Esophagus muscularis mucosa (tissue), 4 donors: ENCODE measurements around the gene OTOS. TPM values are rescaled to one million over a fixed set of nuclear protein-coding genes. Genes with fewer than 3 reads are reported as not detected.

Experiments
- DNase-seq: peaks from one replicate; pipeline ENCODE4 v3.0.0-alpha.2; 2017; ENCODE audit errors: extremely low spot score
- H3K27ac ChIP-seq, 4 donors: fragments of 200-600 bp; sonication (generic); replicated peaks in 1 of 4; 1 replicate in 3 of 4; 2 replicates in 1 of 4; pipeline ENCODE4 v1.5.1; 2016 to 2019; ENCODE audit warnings: mild to moderate bottlenecking in 1 of 4
- H3K27me3 ChIP-seq, 4 donors: fragments of 200-600 bp; sonication (generic); one replicate each; pipeline versions ENCODE4 v1.5.1 to v1.6.0; 2016 to 2019
- H3K36me3 ChIP-seq, 4 donors: fragments of 200-600 bp; sonication (generic); one replicate each; pipeline ENCODE4 v1.5.1; 2016 to 2019
- H3K4me1 ChIP-seq, 4 donors: fragments of 200-600 bp; sonication (generic); one replicate each; pipeline ENCODE4 v1.5.1; 2016 to 2019
- H3K4me3 ChIP-seq, 4 donors: fragments of 200-600 bp; sonication (generic); 1 replicate in 2 of 4; 2 replicates in 2 of 4; pipeline ENCODE4 v1.5.1; 2016 to 2019; ENCODE audit warnings: mild to moderate bottlenecking in 4 of 4, moderate library complexity in 1 of 4
- H3K9me3 ChIP-seq, 4 donors: fragments of 200-600 bp; sonication (generic); 1 replicate in 3 of 4; 2 replicates in 1 of 4; pipeline ENCODE4 v1.5.1; 2016 to 2019
- CTCF ChIP-seq, 3 experiments: fragments of 200-600 bp in 2 of 3; fragments of 450-650 bp in 1 of 3; sonication (generic) in 2 of 3; IDR thresholded peaks; one replicate each; pipeline ENCODE4 v1.5.1; 2017 to 2019; ENCODE audit warnings: antibody characterized with exemption in 3 of 3, mild to moderate bottlenecking in 2 of 3, moderate library complexity in 1 of 3
- EP300 ChIP-seq: sonication (generic); formaldehyde crosslinking; IDR thresholded peaks from one replicate; pipeline ENCODE4 v1.6.1; 2017; ENCODE audit warnings: antibody characterized with exemption
- POLR2A ChIP-seq: fragments of 450-650 bp; IDR thresholded peaks from one replicate; pipeline ENCODE4 v1.6.1; 2017; ENCODE audit warnings: antibody characterized with exemption, moderate library complexity, mild to moderate bottlenecking, low read depth
- POLR2AphosphoS5 ChIP-seq, 2 donors: sonication (generic); formaldehyde crosslinking; IDR thresholded peaks; one replicate each; pipeline ENCODE4 v1.6.1; 2017; ENCODE audit warnings: antibody characterized with exemption in 2 of 2
- WGBS: methylation state at CpG from one replicate; pipeline ENCODE4 v1.1.5; 2018; 5-methylcytosine and 5-hydroxymethylcytosine counted together
- intact Hi-C: fragments of 100-400 bp; cut with DNase I; formaldehyde crosslinking; loops from one replicate; pipeline ENCODE4 v1.15.1; 2023
- total RNA-seq, 4 donors: library from RNA; depleted of rRNA; stranded (reverse); fragments of >200 nt; gene quantifications; one replicate each; pipeline versions ENCODE4 v1.1.0 to v1.2.1, GENCODE V29; 2016

The OTOS gene
- total RNA-seq, 4 donors from 2014 or later: not detected

GRCh38 chr2:240127911-240128607, 12.4 kb downstream of the OTOS start:
- intact Hi-C loops: no loop called here

GRCh38 chr2:240127191-240127750, 13.2 kb downstream of the OTOS start:
- H3K4me1 ChIP-seq: no peaks in the 10 kb centered on the region
- TF ChIP-seq CTCF (IDR thresholded peaks at IDR 0.05): no peak
- TF ChIP-seq POLR2AphosphoS5 (IDR thresholded peaks at IDR 0.05): no peak
- peaks cover 45 to 67% (median 57%) of the 10 kb centered on the region in 4 donors for H3K36me3 ChIP-seq
- DNase-seq: no peak
- no peaks in the 10 kb centered on the region for H3K9me3 ChIP-seq
- H3K27ac ChIP-seq: no peak overlapping the region
- no peak overlapping the region for H3K4me3 ChIP-seq
- 78% methylated on average over 6 of the region's 7 CpGs for WGBS
- H3K27me3 ChIP-seq: no peaks in the 10 kb centered on the region
- intact Hi-C loops: no loop called here

More at GRCh38 chr2:240127911-240128607, 12.4 kb downstream of the OTOS start:
- Histone ChIP-seq H3K9me3 (no peaks in the 10 kb centered on the region), H3K4me1 (no peaks in the 10 kb centered on the region), H3K27ac (no peak overlapping the region), H3K27me3 (no peaks in the 10 kb centered on the region), H3K4me3 (no peak overlapping the region), H3K36me3 (peaks cover 52 to 75% (median 65%) of the 10 kb centered on the region in 4 donors)
- DNase-seq: no peak
- no peak for TF ChIP-seq POLR2AphosphoS5 (IDR thresholded peaks at IDR 0.05)
- TF ChIP-seq EP300: no peak
- TF ChIP-seq CTCF (IDR thresholded peaks at IDR 0.05): no peak
- no peak for TF ChIP-seq POLR2A
- 91% methylated on average over 16 of the region's 16 CpGs for WGBS

- Histone ChIP-seq H3K27ac (no peak overlapping the region), H3K9me3 (no peaks in the 10 kb centered on the region), H3K4me3 (no peak overlapping the region), H3K27me3 (no peaks in the 10 kb centered on the region), H3K36me3 (peaks cover 40 to 61% (median 51%) of the 10 kb centered on the region in 4 donors), H3K4me1 (no peaks in the 10 kb centered on the region)
- intact Hi-C loops: no loop called here
- TF ChIP-seq POLR2A (no peak), CTCF (IDR thresholded peaks at IDR 0.05) (no peak), EP300 (no peak), POLR2AphosphoS5 (IDR thresholded peaks at IDR 0.05) (no peak)
- DNase-seq: no peak
- WGBS: 91% methylated on average over 10 of the region's 10 CpGs
Observed at GRCh38 chr2:240126731-240127130, 13.7 kb downstream of the OTOS start.

GRCh38 chr2:240125742-240126141, 14.7 kb downstream of the OTOS start:
- Histone ChIP-seq H3K9me3 (no peaks in the 10 kb centered on the region), H3K36me3 (peaks cover 30 to 52% (median 41%) of the 10 kb centered on the region in 4 donors), H3K4me1 (no peaks in the 10 kb centered on the region), H3K27me3 (no peaks in the 10 kb centered on the region), H3K4me3 (no peak overlapping the region), H3K27ac (no peak overlapping the region)
- no peak for TF ChIP-seq CTCF (IDR thresholded peaks at IDR 0.05)
- no peak for TF ChIP-seq POLR2A
- no peak for TF ChIP-seq POLR2AphosphoS5 (IDR thresholded peaks at IDR 0.05)
- no peak for TF ChIP-seq EP300
- no peak for DNase-seq
- 94% methylated on average over 14 of the region's 14 CpGs for WGBS
- intact Hi-C loops: no loop called here
